Ovary (tissue), 9 donors: ENCODE measurements around the gene TMEM169. TPM values are rescaled to one million over a fixed set of nuclear protein-coding genes. Genes with fewer than 3 reads are reported as not detected.

Source experiments
- DNase-seq, 5 donors: peaks; one replicate each; pipeline ENCODE4 v3.0.0-alpha.2; 2019 to 2020
- H3K27ac ChIP-seq, 2 donors: fragments of 200-600 bp; one replicate each; pipeline versions ENCODE4 v1.5.1 to v1.8.0; 2019 to 2022
- H3K27me3 ChIP-seq: fragments of 200-600 bp; one replicate; pipeline ENCODE4 v1.8.0; 2022
- H3K36me3 ChIP-seq: fragments of 200-600 bp; sonication (generic); one replicate; pipeline ENCODE4 v1.5.1; 2019
- H3K4me1 ChIP-seq: one replicate; pipeline ENCODE4 v1.8.1; 2013; ENCODE audit warnings: mild to moderate bottlenecking, moderate library complexity; ENCODE audit not compliant: insufficient read depth
- H3K4me3 ChIP-seq: fragments of 200-600 bp; sonication (generic); one replicate; pipeline ENCODE4 v1.5.1; 2017
- H3K9me3 ChIP-seq, 2 donors: fragments of 200-600 bp in 1 of 2; sonication (generic) in 1 of 2; one replicate each; pipeline versions ENCODE4 v1.5.1 to v1.8.1; 2013 to 2019; ENCODE audit warnings: mild to moderate bottlenecking in 1 of 2, moderate library complexity in 1 of 2
- CTCF ChIP-seq, 3 donors: fragments of 450-650 bp in 2 of 3; fragments of 200-600 bp in 1 of 3; IDR thresholded peaks; one replicate each; pipeline versions ENCODE4 v1.5.1 to v1.8.0; 2016 to 2022; ENCODE audit warnings: antibody characterized with exemption in 3 of 3, mild to moderate bottlenecking in 1 of 3
- EP300 ChIP-seq: sonication (generic); formaldehyde crosslinking; IDR thresholded peaks from one replicate; pipeline ENCODE4 v1.6.1; 2017; ENCODE audit warnings: antibody characterized with exemption
- POLR2A ChIP-seq: fragments of 450-650 bp; IDR thresholded peaks from one replicate; pipeline ENCODE4 v1.6.1; 2017; ENCODE audit warnings: antibody characterized with exemption, mild to moderate bottlenecking, moderate library complexity
- WGBS, 3 donors: extraction: QIAGEN DNeasy Blood & Tissue Kit in 1 of 3; methylation state at CpG; one replicate each; pipeline versions ENCODE4 v1.1.5 to v1.1.7; 2013 to 2017; 5-methylcytosine and 5-hydroxymethylcytosine counted together
- intact Hi-C, 4 donors: fragments of 100-400 bp; cut with DNase I; formaldehyde crosslinking; loops; one replicate each; pipeline versions ENCODE4 v1.11.0 to v1.15.1; 2022 to 2023
- polyA plus RNA-seq, 2 donors: library from polyadenylated mRNA; stranded (reverse); fragments of 200-250 nt in 1 of 2; fragments of 350-450 nt in 1 of 2; fragmentation: Illumina TruSeq in 1 of 2; extraction: RNeasy Lipid Tissue Mini Kit (QIAGEN cat#74804) in 1 of 2; gene quantifications; one replicate each; pipeline ENCODE4 v1.2.3, GENCODE V29; 2013 to 2014
- total RNA-seq, 7 donors: library from RNA; depleted of rRNA in 2 of 7; stranded (reverse); fragments of >200 nt in 2 of 7; fragmentation: NEBNext Ultra II Directional in 3 of 7; extraction: Animal tissue kit (Norgen Biotek cat#: 25700) in 3 of 7; gene quantifications; one replicate each; pipeline versions ENCODE4 v1.1.0 to v1.2.4, GENCODE V29; 2016 to 2023
- donor health status: DM: no; HTN: no; CAD: no; lungs with moderate emphysema.
- donor health status: DM: no; HTN: no; CAD: no.
- donor health status: Bipolar disorder and iron deficiency.
- donor health status: DM: yes; HTN: yes; CAD: no.
- donor health status: DM: no; HTN: no; CAD: no.
- donor health status: DM: yes; HTN: yes; CAD: no.

The TMEM169 gene
- total and polyA plus RNA-seq, 9 donors: 0.24 to 0.79 (median 0.37) TPM

- Histone ChIP-seq H3K4me1 (peaks cover 6% of the 10 kb centered on the region), H3K36me3 (no peaks in the 10 kb centered on the region), H3K27ac (no peak overlapping the region), H3K4me3 (no peak overlapping the region), H3K27me3 (no peaks in the 10 kb centered on the region), H3K9me3 (no peaks in the 10 kb centered on the region)
- DNase-seq: no peak
- intact Hi-C loops: no loop called here
- 78 to 84% (median 82%) methylated on average over 3 of the region's 3 CpGs for WGBS, 3 donors
- TF ChIP-seq POLR2A (no peak), EP300 (no peak), CTCF (IDR thresholded peaks at IDR 0.05) (no peak)
Measured at GRCh38 chr2:216082805-216083204, 1.1 kb downstream of the TMEM169 start.

GRCh38 chr2:216083464-216084281 lies 2.0 kb downstream of the TMEM169 start:
- TF ChIP-seq POLR2A: no peak
- TF ChIP-seq EP300: no peak
- TF ChIP-seq CTCF (IDR thresholded peaks at IDR 0.05): no peak
- intact Hi-C loops: no loop called here
- no peak overlapping the region for H3K27ac ChIP-seq
- H3K36me3 ChIP-seq: no peaks in the 10 kb centered on the region
- H3K4me1 ChIP-seq: peaks cover 6% of the 10 kb centered on the region
- H3K4me3 ChIP-seq: no peak overlapping the region
- no peaks in the 10 kb centered on the region for H3K27me3 ChIP-seq
- 89 to 91% (median 89%) methylated on average over 11 of the region's 11 CpGs for WGBS, 3 donors
- no peaks in the 10 kb centered on the region for H3K9me3 ChIP-seq
- no peak for DNase-seq

- WGBS, 3 donors: 80 to 82% (median 81%) methylated on average over 3 of the region's 3 CpGs
- no peaks in the 10 kb centered on the region for H3K36me3 ChIP-seq
- no peak overlapping the region for H3K27ac ChIP-seq
- intact Hi-C loops: no loop called here
- no peak for DNase-seq
- no peak overlapping the region for H3K4me3 ChIP-seq
- peaks cover 6% of the 10 kb centered on the region for H3K4me1 ChIP-seq
- TF ChIP-seq EP300 (no peak), CTCF (IDR thresholded peaks at IDR 0.05) (no peak), POLR2A (no peak)
- H3K9me3 ChIP-seq: no peaks in the 10 kb centered on the region
- no peaks in the 10 kb centered on the region for H3K27me3 ChIP-seq
Measured at GRCh38 chr2:216084547-216084946, 2.8 kb downstream of the TMEM169 start.

- WGBS, 3 donors: 92 to 96% (median 92%) methylated on average over 2 of the region's 2 CpGs
- no peak for DNase-seq
- intact Hi-C loops: no loop called here
- Histone ChIP-seq H3K36me3 (no peaks in the 10 kb centered on the region), H3K4me1 (peaks cover 1% of the 10 kb centered on the region), H3K27me3 (no peaks in the 10 kb centered on the region), H3K27ac (no peak overlapping the region), H3K9me3 (no peaks in the 10 kb centered on the region), H3K4me3 (no peak overlapping the region)
- TF ChIP-seq EP300 (no peak), POLR2A (no peak), CTCF (IDR thresholded peaks at IDR 0.05) (no peak)
Measured at GRCh38 chr2:216086207-216086893, 4.6 kb downstream of the TMEM169 start.
